HepG2 (cell line): Measurements from ENCODE around the gene CACNA1C.

ENCODE experiments used
- CBX1 ChIP-seq: IDR thresholded peaks from one replicate; pipeline ENCODE4 v1.6.1; 2016; ENCODE audit warnings: antibody characterized with exemption, low read depth
- PAWR ChIP-seq: sonication (generic); formaldehyde crosslinking; IDR thresholded peaks from 2 replicates; pipeline ENCODE4 v1.4.0; 2020; ENCODE audit warnings: missing genetic modification reagents, mild to moderate bottlenecking, borderline replicate concordance
- ZNF644 ChIP-seq: IDR thresholded peaks from 2 replicates; pipeline ENCODE4 v1.6.1; 2016; ENCODE audit warnings: low read depth

GRCh38 chr12:2693244-2693860 is 640.6 kb downstream of the CACNA1C start:
- TF ChIP-seq PAWR (CRISPR knock-in tag) (no peak), ZNF644 (no peak), CBX1 (no peak)
